DMS79 (cell line): ENCODE results near the gene GPR150.

Experiments
- DNase-seq: peaks from one replicate; lab custom pipeline; 2025; lab: John Stamatoyannopoulos, UW

GPR150 gene

GRCh38 chr5:95652849-95653248 lies 33.0 kb downstream of the GPR150 start:
- no peak for DNase-seq

GRCh38 chr5:95654196-95654595 lies 34.3 kb downstream of the GPR150 start:
- DNase-seq: no peak

DNA sequence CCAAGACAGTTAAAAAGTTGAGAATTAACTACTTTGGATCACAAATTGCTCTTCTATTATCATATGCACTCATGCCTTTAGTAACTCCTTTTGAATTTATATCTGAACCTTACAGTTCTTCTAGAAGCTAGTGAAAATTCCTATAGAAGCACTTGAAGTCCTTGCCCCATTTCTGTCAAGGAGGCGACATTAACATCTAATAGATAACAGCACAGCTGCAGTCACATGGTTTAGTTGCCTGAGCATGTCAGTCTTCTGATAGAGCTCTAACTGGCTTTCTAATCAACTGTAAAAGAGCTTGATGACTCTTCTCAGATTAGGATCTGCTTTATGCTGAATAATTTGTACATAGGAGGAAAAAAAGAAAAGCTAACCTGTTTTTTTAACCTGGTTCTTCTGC lies 35.7 kb downstream of the GPR150 start:
- DNase-seq: no peak

DNA sequence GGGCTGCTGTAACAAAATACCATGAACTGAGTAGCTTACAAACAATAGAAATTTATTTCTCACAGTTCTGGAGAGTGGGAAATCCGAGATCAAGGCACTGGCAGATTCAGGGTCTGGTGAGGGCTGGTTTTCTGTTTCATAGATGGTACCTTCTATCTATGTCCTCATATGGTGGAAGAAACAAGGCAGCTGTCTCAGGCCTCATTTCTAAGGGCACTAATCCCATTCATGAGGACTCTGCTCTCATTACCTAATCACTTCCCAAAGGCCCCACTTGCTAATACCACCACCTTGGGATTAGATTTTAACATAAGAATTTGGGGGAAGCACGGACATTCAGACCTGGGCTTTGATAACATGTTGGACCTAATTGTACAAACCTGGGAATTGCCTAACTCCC lies 40.2 kb downstream of the GPR150 start:
- no peak for DNase-seq

GRCh38 chr5:95662946-95663345 lies 43.1 kb downstream of the GPR150 start:
- DNase-seq: no peak

DNA sequence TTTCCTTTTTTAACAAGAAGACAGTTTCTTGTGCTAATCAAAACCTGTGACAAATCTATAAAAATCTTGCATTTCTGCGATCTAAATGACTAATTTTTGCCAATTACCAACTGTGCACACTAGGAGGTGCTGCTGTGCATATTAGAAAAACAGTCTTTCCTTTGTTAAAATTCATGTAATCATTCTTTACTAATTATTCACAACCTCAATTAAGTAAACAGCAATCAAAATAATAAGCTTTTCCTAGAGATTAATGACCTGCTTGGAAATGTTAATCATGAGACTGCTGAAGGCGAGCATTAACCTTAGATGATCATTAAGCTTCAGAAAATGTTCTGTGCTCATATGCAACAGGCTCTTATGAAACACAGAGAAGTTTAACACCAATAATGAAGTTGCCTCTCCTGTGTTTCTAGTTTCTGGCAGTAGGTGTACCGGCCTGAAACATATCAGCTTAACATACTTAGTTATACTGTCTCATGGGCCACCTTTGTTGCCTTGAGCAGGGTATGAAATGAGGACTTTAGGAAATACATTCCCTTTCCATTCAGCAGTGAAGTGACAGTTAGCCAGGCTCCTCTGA lies 44.4 kb downstream of the GPR150 start:
- no peak for DNase-seq

DNA sequence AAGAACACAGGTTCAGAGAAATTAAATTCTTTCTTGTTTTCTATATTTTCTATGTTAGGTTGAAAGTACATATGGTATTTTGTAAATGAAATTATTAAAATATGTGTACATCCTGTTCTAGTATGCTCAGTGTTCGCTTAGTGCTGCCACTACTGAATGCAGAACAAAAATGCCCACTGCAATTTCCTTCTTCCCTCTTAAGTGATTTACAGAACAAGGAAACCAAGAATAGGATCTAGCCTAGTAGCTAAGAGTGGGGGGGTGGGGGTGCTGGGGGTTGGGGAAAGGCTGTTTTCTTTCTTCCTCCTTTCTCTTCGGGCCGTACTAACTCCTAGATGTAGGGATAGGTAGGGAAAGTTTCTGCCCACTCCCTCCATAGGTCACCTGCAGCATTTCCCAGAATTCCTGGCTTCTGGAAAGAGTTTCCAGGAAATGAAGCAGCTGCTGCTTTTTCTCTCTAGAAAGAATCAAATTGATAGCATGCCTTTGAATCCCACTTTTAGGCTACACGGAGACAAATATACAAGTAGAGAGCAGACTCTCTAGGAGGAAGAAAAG lies 47.3 kb downstream of the GPR150 start:
- DNase-seq: no peak

DNA sequence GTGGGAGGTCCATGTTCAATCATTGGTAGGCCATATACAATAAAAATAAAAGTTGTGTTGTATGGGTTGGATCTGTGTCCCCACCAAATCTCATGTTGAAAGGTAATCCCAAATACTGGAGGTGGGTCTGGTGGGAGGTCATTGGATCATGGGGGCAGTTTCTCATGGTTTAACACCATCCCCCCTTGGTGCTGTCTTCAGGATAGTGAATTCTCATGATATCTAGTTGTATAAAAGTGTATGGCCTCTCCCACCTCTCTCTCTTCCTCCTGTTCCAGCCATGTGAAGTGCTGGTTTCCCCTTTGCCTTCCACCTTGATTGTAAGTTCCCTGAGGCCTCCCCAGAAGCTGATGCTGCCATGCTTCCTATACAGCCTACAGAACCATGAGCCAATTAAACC lies 47.8 kb downstream of the GPR150 start:
- DNase-seq: no peak

- DNase-seq: no peak
Measured at GRCh38 chr5:95668216-95668615, 48.3 kb downstream of the GPR150 start.

DNA sequence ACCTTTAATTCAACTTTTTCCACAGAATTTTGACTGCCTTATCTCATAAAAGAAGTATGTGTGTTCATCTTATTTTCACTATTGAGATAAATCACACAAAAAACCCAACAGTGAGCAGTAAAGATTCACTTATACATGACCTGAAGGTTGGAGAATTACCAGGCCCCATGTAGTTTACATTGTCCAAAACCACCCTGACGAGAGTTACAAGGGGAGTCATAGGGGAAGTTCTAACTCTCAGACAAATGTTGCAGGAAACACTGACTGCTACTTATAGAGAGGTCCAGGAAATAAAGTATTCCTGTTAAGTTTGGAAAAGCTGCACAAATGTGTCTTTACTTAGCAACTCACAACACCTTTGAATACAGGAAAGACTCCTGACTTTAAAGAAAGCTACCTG lies 48.8 kb downstream of the GPR150 start:
- DNase-seq: no peak

DNA sequence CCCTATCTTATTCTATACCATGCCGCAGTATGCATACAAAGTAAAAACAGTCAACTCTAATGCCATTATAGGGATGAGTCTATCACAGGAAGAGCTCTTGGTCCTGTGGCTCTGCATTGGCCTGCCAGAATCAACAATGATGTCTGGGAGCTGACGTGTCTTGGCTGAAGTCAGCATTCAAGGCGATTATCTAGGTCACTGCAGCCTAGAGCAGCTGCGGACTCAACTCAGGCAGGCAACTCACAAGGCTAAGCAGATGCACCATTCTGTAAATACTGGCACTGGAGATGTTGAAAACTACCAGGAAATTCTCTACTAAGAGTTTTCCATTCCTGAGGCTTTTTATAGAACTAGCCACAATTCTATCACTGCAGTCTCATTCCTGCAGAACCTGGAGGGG lies 49.7 kb downstream of the GPR150 start:
- no peak for DNase-seq

DNA sequence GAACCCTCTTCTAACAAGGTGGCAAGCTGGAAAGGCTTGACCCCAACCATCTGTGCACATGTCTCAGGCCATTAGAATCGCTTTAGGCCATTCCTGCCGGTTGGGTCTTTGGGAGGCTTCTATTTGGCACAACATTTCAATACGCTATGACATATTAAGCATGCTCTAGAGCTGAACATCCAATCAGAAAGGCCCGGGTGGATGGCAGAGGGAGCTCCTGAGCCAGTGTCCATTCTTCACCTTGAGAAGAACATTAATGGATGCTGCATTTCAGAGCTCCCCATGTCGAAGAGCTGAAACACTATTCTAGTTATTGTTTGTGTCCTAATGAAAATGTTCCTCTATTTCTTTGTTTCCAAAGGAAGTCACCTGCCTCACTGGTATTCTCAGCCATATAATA lies 50.1 kb downstream of the GPR150 start:
- DNase-seq: no peak

DNA sequence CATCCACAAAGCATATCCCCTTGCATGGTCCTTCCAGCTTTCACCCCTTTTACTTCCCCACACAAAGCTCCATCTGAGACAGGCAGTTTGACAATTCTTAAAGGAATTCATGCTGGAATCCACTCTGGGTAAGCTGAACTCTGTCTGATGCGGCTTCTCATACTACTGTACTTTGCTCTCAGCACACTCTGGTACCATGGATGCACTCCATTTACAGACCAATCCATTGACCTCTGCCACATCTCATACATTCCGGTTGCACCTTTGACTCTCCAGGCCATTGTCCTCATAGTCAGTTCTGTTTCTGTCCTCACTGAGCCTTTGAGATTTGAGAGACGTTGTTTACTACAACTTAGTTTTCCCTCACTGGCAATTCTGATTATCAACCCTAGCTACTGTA lies 50.7 kb downstream of the GPR150 start:
- no peak for DNase-seq
